IPS-NIHi7 (cell line): ENCODE results near the gene PCDHB3.
"Not testable (repeated sequence)": the region's sequence is repeated elsewhere in the genome, so short reads cannot be mapped to it uniquely, and the experiment has no call there.

ENCODE experiments used
- DNase-seq: peaks from one replicate; pipeline ENCODE4 v3.0.0; 2012; ENCODE audit warnings: mixed read lengths; ENCODE audit errors: extremely low spot score

Gene PCDHB3

DNA sequence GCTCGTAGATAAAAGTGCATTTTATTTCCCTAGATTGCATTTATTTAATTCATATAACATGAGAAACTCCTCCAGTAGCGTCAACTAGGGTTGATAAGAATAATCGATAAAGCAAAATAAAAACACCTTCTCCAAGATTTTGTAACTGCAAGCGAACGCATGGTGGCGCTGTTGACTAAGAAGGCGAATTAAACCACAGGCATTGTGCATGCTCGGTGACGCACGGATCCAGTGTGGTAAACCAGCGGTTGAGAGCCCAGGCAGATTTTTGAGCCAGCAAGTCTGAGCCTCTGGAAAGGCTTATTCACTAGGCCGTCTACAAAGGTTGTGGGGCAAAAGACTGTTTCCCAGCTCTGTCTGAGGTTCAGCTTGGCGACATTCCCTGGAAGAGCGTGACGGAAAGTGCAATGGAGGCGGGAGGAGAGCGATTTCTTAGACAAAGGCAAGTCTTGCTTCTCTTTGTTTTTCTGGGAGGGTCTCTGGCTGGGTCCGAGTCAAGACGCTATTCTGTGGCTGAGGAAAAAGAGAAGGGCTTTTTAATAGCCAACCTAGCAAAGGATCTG, at the start of gene PCDHB3:
TSS of gene PCDHB3 (plus strand) at position 231 of the 563 bp plus-strand sequence. CDS start at position 408, 177 bp downstream.
- peak; percentile 61 for DNase-seq

DNA sequence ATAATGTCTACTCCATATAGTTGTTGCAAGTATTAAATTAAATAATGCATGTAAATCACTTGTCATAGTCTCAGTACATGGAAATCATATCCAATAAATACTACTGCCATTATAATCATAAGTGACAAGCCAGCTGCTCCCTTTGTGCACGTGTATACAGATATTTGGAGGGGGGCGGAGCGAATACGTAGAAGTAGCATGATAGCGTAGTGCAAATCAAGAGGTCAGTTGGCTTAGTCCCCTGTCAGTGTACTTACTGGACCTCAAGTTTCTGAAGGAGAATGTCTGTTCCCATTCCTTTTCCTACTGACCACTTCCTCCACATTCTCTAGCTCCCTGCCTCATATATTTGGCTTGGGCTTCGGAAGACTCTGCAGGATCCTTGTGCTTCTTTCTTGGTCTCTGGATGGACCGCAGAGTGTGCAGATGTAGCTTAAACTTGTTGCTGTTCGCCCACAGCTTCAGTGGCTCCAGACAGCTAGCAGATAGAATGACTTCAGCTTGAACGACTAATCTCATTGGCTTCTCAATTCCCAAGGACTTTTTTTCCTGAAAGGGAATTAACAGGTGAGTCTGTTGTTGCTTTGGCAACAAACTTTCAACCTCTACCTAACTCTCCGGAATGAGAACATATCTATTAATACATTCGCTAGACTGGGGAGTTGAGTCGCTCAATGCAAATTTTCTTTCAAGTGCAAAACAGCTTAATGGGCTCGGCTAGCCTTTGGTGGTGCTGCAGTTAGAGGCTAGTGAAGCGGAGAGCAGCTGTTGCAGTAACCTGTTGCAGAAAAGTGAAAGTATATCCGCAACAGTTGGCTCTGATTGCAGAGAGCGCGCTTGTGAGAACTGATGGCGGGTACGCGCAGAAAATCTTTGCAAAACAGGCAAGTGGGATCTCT, 49.4 kb upstream of the PCDHB3 start, which contains the start of gene PCDHB1:
TSS of gene PCDHB1 (plus strand) at position 753 of the 899 bp plus-strand sequence. CDS start at position 850, 97 bp downstream.
- peak; percentile 46 for DNase-seq

DNA sequence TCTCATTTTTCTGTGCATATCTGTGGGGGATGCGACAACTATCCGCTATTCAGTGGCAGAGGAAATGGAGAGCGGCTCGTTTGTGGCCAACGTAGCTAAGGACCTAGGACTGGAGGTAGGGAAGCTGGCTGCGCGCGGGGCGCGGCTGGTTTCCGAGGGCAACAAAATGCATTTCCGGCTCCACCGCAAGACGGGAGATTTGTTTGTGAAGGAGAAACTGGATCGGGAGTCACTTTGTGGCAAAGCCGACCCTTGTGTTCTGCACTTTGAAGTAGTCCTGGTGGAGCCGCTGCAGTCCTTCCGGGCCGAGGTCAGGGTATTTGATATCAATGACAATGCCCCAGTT, 48.8 kb upstream of the PCDHB3 start:
- peak; percentile 42 for DNase-seq

DNA sequence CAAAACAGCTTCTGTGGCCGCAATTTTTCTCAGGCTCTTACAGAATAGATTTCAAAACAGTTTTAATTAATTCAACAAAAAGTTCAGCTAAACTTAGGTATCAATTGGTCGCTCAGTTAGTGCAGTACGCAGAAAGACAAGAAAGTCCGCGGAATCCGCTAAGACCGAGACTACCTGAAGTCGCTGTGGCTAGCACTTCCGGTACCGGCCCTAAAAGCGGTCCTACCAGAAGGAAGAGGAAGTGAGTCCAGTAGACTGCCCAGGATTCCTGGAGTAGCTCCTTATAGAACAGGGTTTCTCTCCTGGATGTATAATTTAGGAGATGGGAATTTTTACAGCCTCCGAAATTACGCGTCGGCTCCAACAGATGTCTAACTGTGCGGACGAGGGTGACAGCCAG, 22.4 kb upstream of the PCDHB3 start:
- no peak for DNase-seq

DNA sequence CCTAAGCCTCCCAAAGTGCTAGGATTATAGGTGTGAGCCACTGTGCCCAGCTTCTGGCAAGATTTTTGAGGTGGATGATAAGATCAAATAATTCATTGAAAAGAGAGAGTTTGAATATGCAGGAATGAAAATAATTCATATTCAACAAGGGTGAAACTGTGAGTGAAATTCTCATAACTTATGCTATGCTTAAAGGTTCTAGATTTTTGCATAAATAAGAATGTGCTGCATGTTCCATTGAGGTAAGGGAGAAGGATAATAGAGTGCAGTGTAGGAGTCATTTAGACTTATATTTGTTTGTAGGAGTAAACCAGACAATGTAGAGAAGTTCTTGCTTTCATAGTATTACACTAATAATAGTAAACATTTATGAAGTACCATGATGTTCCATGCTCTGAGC, 18.0 kb upstream of the PCDHB3 start:
- no peak for DNase-seq

DNA sequence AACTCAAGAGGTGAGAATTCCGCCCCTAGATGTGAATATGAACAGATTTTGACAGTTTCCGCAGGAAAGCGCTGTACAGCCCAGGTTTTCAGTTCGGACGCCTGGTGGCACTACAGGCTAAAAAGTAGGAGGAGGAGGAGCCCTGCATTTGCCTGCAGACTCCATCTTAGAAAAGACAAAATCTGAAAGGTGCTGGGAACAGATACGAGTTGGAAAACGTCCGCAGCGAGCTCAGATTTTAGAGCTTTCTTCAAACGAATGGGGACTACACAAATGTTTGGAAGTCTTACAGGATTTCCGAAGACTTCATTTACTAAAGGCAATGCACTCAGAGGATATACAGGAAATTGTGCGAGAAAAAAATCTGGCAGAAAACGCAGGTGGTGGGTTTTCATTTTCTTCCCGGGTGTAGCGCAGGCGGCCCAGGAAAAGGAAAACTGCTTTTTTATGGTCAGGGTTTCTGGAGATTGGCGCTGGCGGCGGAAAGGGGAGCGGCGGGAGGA, 15.7 kb upstream of the PCDHB3 start:
- DNase-seq, result peak; percentile 53

DNA sequence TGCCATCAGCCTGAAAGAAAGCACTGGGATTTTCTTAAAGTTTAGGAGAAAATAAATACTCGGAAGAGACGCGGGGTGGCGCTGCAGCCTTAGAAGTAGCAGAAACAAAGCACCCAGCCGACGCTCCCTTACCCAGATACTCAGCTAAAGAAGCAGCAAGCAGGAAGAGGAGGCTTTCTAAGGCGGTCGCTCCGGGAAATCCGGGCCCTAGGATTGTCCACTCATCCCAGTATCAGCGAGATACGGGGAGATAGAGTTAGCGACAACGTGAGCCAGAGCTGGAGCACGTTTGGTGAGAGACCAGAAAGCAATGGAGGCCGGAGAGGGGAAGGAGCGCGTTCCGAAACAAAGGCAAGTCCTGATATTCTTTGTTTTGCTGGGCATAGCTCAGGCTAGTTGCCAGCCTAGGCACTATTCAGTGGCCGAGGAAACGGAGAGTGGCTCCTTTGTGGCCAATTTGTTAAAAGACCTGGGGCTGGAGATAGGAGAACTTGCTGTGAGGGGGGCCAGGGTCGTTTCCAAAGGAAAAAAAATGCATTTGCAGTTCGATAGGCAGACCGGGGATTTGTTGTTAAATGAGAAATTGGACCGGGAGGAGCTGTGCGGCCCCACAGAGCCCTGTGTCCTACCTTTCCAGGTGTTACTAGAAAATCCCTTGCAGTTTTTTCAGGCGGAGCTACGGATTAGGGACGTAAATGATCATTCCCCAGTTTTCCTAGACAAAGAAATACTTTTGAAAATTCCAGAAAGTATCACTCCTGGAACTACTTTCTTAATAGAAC, 5.6 kb upstream of the PCDHB3 start, which contains the start of gene PCDHB2:
TSS of gene PCDHB2 (plus strand) at position 135 of the 782 bp plus-strand sequence. CDS start at position 311, 176 bp downstream.
- peak; percentile 83 for DNase-seq

DNA sequence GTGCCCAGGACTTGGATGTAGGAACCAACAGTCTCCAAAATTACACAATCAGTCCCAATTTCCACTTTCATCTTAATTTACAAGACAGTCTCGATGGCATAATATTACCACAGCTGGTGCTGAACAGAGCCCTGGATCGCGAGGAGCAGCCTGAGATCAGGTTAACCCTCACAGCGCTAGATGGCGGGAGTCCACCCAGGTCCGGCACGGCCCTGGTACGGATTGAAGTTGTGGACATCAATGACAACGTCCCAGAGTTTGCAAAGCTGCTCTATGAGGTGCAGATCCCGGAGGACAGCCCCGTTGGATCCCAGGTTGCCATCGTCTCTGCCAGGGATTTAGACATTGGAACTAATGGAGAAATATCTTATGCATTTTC, 5.0 kb upstream of the PCDHB3 start:
- DNase-seq, result no peak

DNA sequence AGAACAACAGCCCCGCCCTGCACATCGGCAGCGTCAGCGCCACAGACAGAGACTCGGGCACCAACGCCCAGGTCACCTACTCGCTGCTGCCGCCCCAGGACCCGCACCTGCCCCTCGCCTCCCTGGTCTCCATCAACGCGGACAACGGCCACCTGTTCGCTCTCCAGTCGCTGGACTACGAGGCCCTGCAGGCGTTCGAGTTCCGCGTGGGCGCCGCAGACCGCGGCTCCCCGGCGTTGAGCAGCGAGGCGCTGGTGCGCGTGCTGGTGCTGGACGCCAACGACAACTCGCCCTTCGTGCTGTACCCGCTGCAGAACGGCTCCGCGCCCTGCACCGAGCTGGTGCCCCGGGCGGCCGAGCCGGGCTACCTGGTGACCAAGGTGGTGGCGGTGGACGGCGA, 4.1 kb upstream of the PCDHB3 start:
- DNase-seq, result not testable (repeated sequence)

DNA sequence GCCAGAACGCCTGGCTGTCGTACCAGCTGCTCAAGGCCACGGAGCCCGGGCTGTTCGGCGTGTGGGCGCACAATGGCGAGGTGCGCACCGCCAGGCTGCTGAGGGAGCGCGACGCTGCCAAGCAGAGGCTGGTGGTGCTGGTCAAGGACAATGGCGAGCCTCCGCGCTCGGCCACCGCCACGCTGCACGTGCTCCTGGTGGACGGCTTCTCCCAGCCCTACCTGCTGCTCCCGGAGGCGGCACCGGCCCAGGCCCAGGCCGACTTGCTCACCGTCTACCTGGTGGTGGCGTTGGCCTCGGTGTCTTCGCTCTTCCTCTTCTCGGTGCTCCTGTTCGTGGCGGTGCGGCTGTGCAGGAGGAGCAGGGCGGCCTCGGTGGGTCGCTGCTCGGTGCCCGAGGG, 3.7 kb upstream of the PCDHB3 start:
- not testable (repeated sequence) for DNase-seq

DNA sequence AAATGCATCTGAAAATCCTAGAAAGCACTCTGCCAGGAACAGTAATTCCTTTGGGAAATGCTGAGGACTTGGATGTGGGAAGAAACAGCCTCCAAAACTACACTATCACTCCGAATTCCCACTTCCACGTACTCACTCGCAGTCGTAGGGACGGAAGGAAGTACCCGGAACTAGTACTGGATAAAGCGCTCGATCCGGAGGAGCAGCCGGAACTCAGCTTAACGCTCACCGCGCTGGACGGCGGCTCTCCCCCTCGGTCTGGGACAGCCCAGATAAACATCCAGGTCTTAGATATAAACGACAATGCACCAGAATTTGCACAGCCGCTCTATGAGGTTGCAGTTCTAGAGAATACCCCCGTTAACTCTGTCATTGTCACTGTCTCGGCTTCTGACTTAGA, 786 bp downstream of the PCDHB3 start:
- DNase-seq, result no peak

DNA sequence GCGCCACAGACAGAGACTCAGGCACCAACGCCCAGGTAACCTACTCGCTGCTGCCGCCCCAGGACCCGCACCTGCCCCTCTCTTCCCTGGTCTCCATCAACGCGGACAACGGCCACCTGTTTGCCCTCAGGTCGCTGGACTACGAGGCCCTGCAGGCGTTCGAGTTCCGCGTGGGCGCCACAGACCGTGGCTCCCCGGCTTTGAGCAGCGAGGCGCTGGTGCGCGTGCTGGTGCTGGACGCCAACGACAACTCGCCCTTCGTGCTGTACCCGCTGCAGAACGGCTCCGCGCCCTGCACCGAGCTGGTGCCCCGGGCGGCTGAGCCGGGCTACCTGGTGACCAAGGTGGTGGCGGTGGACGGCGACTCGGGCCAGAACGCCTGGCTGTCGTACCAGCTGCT, 1.8 kb downstream of the PCDHB3 start:
- DNase-seq, result not testable (repeated sequence)

DNA sequence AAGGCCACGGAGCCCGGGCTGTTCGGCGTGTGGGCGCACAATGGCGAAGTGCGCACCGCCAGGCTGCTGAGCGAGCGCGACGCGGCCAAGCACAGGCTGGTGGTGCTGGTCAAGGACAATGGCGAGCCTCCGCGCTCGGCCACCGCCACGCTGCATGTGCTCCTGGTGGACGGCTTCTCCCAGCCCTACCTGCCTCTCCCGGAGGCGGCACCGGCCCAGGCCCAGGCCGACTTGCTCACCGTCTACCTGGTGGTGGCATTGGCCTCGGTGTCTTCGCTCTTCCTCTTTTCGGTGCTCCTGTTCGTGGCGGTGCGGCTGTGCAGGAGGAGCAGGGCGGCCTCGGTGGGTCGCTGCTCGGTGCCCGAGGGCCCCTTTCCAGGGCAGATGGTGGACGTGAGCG, 2.2 kb downstream of the PCDHB3 start:
- not testable (repeated sequence) for DNase-seq

DNA sequence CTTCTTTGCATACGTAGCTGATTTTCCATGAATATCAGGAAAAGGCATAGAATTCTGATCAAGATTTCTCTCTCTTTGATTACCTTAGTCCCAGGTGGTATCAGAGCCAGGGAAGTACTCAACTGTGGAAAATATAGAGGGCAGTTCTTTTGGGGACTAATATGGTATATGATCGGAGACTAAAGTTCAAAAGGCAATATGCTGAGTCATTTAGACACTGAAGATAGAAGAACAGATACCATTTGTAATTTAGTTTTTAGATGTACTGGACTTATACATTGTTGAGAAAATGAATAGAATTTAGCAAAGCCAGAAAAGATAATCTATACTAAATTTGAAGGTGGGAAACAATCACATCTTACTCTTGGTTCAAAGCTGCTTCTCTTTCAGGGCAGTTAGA, 5.1 kb downstream of the PCDHB3 start:
- no peak for DNase-seq

DNA sequence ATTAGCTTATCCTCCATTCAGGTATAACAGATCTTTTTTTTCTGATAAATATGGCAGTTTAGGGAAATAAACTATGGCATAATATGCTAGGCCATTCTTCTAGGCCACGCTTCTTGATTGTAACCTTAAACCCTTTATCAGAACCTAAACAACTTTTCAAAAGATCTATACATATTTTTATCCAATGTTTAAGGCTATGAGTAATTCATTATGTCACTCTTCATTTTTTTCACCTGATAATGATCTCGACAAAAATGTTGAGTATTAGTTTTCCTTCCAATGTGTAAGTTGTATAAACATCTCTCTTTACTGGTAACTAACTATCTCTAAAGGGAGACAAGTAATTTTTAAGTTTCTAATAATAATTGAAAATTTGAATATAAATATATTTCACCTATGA, 19.0 kb downstream of the PCDHB3 start:
- no peak for DNase-seq

DNA sequence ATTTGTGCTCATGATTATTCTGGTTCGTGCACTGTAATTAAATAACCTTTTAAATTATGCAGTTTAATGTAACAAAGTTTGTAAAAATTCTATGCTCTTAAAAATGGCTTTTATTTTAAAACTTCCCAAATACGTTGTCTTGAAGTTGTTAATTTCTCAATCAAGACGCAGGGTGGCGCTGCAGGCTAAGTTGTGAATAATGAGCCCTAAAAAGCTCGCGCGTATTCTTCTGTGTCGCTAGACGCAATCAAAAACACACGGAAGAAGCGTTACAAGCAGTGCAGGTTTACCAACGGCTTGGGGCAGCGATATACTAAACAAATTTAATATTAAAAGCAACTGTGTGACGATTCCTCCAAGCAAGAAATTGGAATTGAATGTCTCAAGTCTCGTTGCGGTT, 21.3 kb downstream of the PCDHB3 start, which contains the start of gene PCDHB4:
TSS of gene PCDHB4 (plus strand) at position 256 of the 400 bp plus-strand sequence. CDS start 181 bp downstream, outside the sequence.
- peak; percentile 34 for DNase-seq

DNA sequence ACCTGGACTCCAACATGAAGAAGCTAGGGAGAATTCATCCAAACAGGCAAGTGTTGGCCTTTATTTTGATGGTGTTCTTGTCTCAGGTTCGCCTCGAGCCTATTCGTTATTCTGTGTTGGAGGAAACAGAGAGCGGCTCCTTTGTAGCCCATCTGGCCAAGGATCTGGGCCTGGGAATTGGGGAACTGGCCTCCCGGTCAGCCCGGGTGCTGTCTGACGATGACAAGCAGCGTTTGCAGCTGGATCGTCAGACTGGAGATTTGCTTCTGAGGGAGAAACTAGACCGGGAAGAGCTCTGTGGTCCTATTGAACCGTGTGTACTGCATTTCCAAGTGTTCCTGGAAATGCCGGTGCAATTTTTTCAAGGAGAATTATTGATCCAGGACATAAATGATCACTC, 21.7 kb downstream of the PCDHB3 start:
- no peak for DNase-seq

DNA sequence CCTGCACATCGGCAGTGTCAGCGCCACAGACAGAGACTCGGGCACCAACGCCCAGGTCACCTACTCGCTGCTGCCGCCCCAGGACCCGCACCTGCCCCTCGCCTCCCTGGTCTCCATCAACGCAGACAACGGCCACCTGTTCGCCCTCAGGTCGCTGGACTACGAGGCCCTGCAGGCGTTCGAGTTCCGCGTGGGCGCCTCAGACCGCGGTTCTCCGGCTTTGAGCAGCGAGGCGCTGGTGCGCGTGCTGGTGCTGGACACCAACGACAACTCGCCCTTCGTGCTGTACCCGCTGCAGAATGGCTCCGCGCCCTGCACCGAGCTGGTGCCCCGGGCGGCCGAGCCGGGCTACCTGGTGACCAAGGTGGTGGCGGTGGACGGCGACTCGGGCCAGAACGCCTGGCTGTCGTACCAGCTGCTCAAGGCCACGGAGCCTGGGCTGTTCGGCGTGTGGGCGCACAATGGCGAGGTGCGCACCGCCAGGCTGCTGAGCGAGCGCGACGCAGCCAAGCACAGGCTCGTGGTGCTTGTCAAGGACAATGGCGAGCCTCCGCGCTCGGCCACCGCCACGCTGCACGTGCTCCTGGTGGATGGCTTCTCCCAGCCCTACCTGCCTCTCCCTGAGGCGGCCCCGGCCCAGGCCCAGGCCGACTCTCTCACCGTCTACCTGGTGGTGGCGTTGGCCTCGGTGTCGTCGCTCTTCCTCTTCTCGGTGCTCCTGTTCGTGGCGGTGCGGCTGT, 23.3 kb downstream of the PCDHB3 start:
- DNase-seq, result not testable (repeated sequence)

DNA sequence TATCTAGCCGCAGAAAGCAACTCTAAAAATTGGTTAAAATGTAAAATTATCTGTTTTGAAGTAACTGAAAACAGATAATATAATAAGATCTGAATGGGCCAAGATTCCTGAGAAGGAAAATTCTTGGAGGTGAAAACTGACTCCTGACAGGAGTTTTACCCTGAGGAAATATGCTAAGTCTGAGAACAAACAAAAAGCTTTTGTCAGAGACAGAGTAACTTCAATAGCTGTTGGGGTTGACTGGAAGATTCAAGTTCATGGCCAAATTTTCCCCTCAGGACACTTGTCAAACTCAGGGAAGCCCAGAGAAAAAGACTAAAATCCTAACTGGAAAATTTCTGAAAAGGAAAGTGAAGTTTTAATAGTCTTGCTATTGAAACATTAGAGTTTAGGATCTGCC, 27.0 kb downstream of the PCDHB3 start:
- peak; percentile 22 for DNase-seq

DNA sequence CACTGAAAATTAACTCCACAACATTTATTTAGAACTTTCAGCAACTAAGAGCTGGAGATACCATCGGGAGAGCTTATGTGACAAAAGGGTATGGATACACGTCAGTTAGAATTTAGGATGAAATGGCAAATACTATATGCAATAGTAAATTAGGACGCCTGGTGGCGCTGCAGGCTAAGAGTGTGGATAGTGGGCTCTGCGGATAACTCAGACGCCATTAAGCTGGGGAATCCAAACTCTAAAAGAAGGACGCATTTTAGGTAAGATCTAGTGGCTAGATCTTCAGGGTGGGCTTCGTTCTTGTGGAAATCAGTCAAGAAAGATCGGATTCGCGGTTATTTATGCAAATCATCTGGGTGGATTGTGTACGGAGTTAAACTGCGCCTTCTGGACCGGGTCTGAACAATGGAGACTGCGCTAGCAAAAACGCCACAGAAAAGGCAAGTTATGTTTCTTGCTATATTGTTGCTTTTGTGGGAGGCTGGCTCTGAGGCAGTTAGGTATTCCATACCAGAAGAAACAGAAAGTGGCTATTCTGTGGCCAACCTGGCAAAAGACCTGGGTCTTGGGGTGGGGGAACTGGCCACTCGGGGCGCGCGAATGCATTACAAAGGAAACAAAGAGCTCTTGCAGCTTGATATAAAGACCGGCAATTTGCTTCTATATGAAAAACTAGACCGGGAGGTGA, 34.9 kb downstream of the PCDHB3 start, which contains the start of gene PCDHB5:
TSS of gene PCDHB5 (plus strand) at position 177 of the 688 bp plus-strand sequence. CDS start at position 406, 229 bp downstream.
- peak; percentile 67 for DNase-seq
